H9 (cell line): ENCODE data around the gene ONECUT1. TPM values are rescaled to one million over a fixed set of nuclear protein-coding genes. Genes with fewer than 3 reads are reported as not detected.

Experiments
- DNase-seq: peaks from one replicate; pipeline ENCODE4 v3.0.0-alpha.2; 2017
- H2AFZ ChIP-seq: one replicate; pipeline ENCODE4 v1.6.1; 2013; ENCODE audit warnings: mild to moderate bottlenecking, low read length, control low read depth, moderate library complexity
- H2AK5ac ChIP-seq: 2 replicates; pipeline ENCODE4 v1.6.1; 2013; ENCODE audit warnings: low read length, control low read depth, mixed read lengths; ENCODE audit not compliant: insufficient read length
- H2BK120ac ChIP-seq: one replicate; pipeline ENCODE4 v1.6.1; 2013; ENCODE audit warnings: low read depth, mild to moderate bottlenecking, low read length, control low read depth, inconsistent platforms; ENCODE audit not compliant: poor library complexity, severe bottlenecking
- H2BK12ac ChIP-seq: 2 replicates; pipeline ENCODE4 v1.6.1; 2013; ENCODE audit warnings: low read length, control low read depth, mixed read lengths, low read depth; ENCODE audit not compliant: insufficient read length
- H2BK15ac ChIP-seq: 2 replicates; pipeline ENCODE4 v1.6.1; 2013; ENCODE audit warnings: low read depth, low read length, control low read depth
- H2BK20ac ChIP-seq: one replicate; pipeline ENCODE4 v1.6.1; 2013; ENCODE audit warnings: low read depth, mild to moderate bottlenecking, low read length, control low read depth, inconsistent platforms; ENCODE audit not compliant: poor library complexity, severe bottlenecking
- H2BK5ac ChIP-seq: 2 replicates; pipeline ENCODE4 v1.6.1; 2013; ENCODE audit warnings: low read length, control low read depth, mixed read lengths; ENCODE audit not compliant: insufficient read length
- H3K14ac ChIP-seq: 2 replicates; pipeline ENCODE4 v1.6.1; 2013; ENCODE audit warnings: low read length, control low read depth; ENCODE audit not compliant: insufficient read depth
- H3K18ac ChIP-seq: 2 replicates; pipeline ENCODE4 v1.6.1; 2013; ENCODE audit warnings: low read depth, mild to moderate bottlenecking, mixed read lengths, low read length, control low read depth; ENCODE audit not compliant: insufficient read length
- H3K23ac ChIP-seq: 2 replicates; pipeline ENCODE4 v1.6.1; 2013; ENCODE audit warnings: low read length, control low read depth, mixed read lengths, low read depth; ENCODE audit not compliant: insufficient read length
- H3K23me2 ChIP-seq: 2 replicates; pipeline ENCODE4 v1.6.1; 2013; ENCODE audit warnings: low read depth, mild to moderate bottlenecking, mixed read lengths, low read length, control low read depth; ENCODE audit not compliant: insufficient read length, poor library complexity, severe bottlenecking
- H3K27ac ChIP-seq: 2 replicates; pipeline ENCODE4 v1.5.1; 2013; ENCODE audit warnings: low read length, control low read depth, mixed read lengths, low read depth; ENCODE audit not compliant: insufficient read length
- H3K27me3 ChIP-seq: 2 replicates; pipeline ENCODE4 v1.6.1; 2013; ENCODE audit warnings: low read length, control low read depth, inconsistent platforms; ENCODE audit not compliant: insufficient read depth
- H3K4ac ChIP-seq: 2 replicates; pipeline ENCODE4 v1.6.1; 2013; ENCODE audit warnings: low read depth, mild to moderate bottlenecking, control low read depth, inconsistent platforms, low read length, moderate library complexity
- H3K4me1 ChIP-seq: 2 replicates; pipeline ENCODE4 v1.6.1; 2013; ENCODE audit warnings: low read length, control low read depth, inconsistent platforms; ENCODE audit not compliant: insufficient read depth
- H3K4me2 ChIP-seq: 2 replicates; pipeline ENCODE4 v1.6.1; 2013; ENCODE audit warnings: low read length, control low read depth, mixed read lengths; ENCODE audit not compliant: insufficient read length, insufficient read depth
- H3K56ac ChIP-seq: 2 replicates; pipeline ENCODE4 v1.6.1; 2013; ENCODE audit warnings: low read depth, mild to moderate bottlenecking, mixed read lengths, low read length, control low read depth; ENCODE audit not compliant: insufficient read length
- H3K79me1 ChIP-seq: 2 replicates; pipeline ENCODE4 v1.6.1; 2013; ENCODE audit warnings: low read depth, mild to moderate bottlenecking, moderate library complexity, low read length, control low read depth, inconsistent platforms; ENCODE audit not compliant: insufficient read depth, poor library complexity, severe bottlenecking
- H3K79me2 ChIP-seq: 2 replicates; pipeline ENCODE4 v1.6.1; 2013; ENCODE audit warnings: low read length, control low read depth, inconsistent platforms; ENCODE audit not compliant: insufficient read depth
- H3K9ac ChIP-seq: 2 replicates; pipeline ENCODE4 v1.6.1; 2013; ENCODE audit warnings: low read length, control low read depth, mixed read lengths; ENCODE audit not compliant: insufficient read length; ENCODE audit errors: extremely low read depth
- H3K9me3 ChIP-seq: one replicate; pipeline ENCODE4 v1.6.1; 2013; ENCODE audit warnings: low read depth, low read length, inconsistent platforms; ENCODE audit not compliant: control insufficient read depth
- H3T11ph ChIP-seq: one replicate; pipeline ENCODE4 v1.6.1; 2013; ENCODE audit warnings: mild to moderate bottlenecking, low read length, control low read depth, inconsistent platforms
- H4K20me1 ChIP-seq: one replicate; pipeline ENCODE4 v1.6.1; 2013; ENCODE audit not compliant: control insufficient read depth, insufficient read length, insufficient read depth
- H4K5ac ChIP-seq: 2 replicates; pipeline ENCODE4 v1.6.1; 2013; ENCODE audit warnings: low read depth, mild to moderate bottlenecking, mixed read lengths, low read length, control low read depth; ENCODE audit not compliant: insufficient read length
- H4K8ac ChIP-seq: replicated peaks from 2 replicates; pipeline ENCODE4 v1.6.1; 2013; ENCODE audit warnings: low read length, control low read depth, mixed read lengths, low read depth; ENCODE audit not compliant: insufficient read length
- H4K91ac ChIP-seq: 2 replicates; pipeline ENCODE4 v1.6.1; 2013; ENCODE audit warnings: low read depth, mild to moderate bottlenecking, moderate library complexity, mixed read lengths, low read length, control low read depth; ENCODE audit not compliant: insufficient read length
- H3K27ac Mint-ChIP-seq, 3 experiments: 2 replicates in 2 of 3; 3 replicates in 1 of 3; pipeline ENCODE4 v1.8.0; 2020 to 2021; ENCODE audit warnings: mixed read lengths in 3 of 3, mild to moderate bottlenecking in 1 of 3, moderate library complexity in 1 of 3
- H3K27me3 Mint-ChIP-seq: 2 replicates; pipeline ENCODE4 v1.8.0; 2021; ENCODE audit warnings: low read depth, mild to moderate bottlenecking, moderate library complexity, mixed read lengths
- H3K36me3 Mint-ChIP-seq, 3 experiments: 2 replicates in 2 of 3; 3 replicates in 1 of 3; pipeline ENCODE4 v1.8.0; 2020 to 2021; ENCODE audit warnings: low read depth in 3 of 3, mixed read lengths in 3 of 3; ENCODE audit not compliant: insufficient read depth in 1 of 3
- H3K4me1 Mint-ChIP-seq, 2 experiments: 2 replicates each; pipeline ENCODE4 v1.8.0; 2020; ENCODE audit warnings: mixed read lengths in 2 of 2
- H3K4me3 Mint-ChIP-seq, 2 experiments: 2 replicates in 1 of 2; 3 replicates in 1 of 2; pipeline ENCODE4 v1.8.0; 2020 to 2021; ENCODE audit warnings: mild to moderate bottlenecking in 2 of 2, mixed read lengths in 2 of 2, moderate library complexity in 1 of 2
- H3K9me3 Mint-ChIP-seq, 2 experiments: 2 replicates in 1 of 2; 3 replicates in 1 of 2; pipeline ENCODE4 v1.8.0; 2020; ENCODE audit warnings: mild to moderate bottlenecking in 2 of 2, mixed read lengths in 2 of 2, moderate library complexity in 1 of 2
- WGBS: extraction: QIAGEN DNeasy Blood & Tissue Kit; methylation state at CpG from one replicate; pipeline ENCODE4 v1.1.7; 2013; ENCODE audit warnings: missing lambda C conversion rate, low lambda C conversion rate, mixed read lengths; ENCODE audit not compliant: insufficient read length; ENCODE audit errors: extremely low coverage; 5-methylcytosine and 5-hydroxymethylcytosine counted together
- total RNA-seq: library from RNA; stranded (reverse); gene quantifications from 2 replicates; pipeline ENCODE4 v1.2.1, GENCODE V29; 2021
- TF ChIP-seq, protein P1 (sequence below): fragments of 200-600 bp; sonication (generic); conservative IDR thresholded peaks from 3 replicates; pipeline ENCODE4 v1.8.0; 2021; ENCODE audit warnings: antibody characterized with exemption, mild to moderate bottlenecking

Gene ONECUT1
- total RNA-seq, 1 experiment from 2014 or later, result 14.1 TPM

DNA sequence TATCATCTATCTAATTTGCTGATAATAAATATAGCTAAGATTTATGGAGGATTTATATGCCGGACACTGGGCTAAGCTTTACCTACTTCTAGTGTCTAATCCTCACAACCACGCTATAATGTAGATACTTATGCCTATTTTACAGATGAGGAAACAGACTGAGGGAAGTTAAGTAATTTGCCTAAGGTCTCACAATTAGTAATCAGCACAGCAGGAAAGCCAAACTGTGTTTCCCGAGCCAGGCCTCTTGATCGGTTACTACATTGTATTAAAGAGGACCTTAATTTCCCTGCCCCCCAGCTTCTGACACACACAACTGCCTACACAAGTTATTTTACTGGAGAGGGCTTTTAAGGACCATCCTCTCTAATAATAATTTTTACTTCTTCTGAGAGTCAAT is 40.9 kb downstream of the ONECUT1 start:
- H2BK15ac ChIP-seq, result no peak overlapping the region

More for the DNA sequence above, 40.9 kb downstream of the ONECUT1 start:
- no peak overlapping the region for H3K18ac ChIP-seq
- no peak overlapping the region for H3K23ac ChIP-seq
- DNase-seq, result no peak
- Mint-ChIP-seq H3K4me3 (no peak overlapping the region), H3K9me3 (peaks cover 3 to 4% of the 10 kb centered on the region in 2 experiments; a peak in 3 of 5 replicates), H3K36me3 (peaks cover 2 to 15% (median 2%) of the 10 kb centered on the region in 3 experiments; a peak in 4 of 7 replicates), H3K4me1 (peaks cover 50 to 70% of the 10 kb centered on the region in 2 experiments), H3K27me3 (no peaks in the 10 kb centered on the region; the same call in 1 of the 2 replicates), H3K27ac (no peak overlapping the region; a peak in 2 of 7 replicates)
- no peak overlapping the region for H3K4ac ChIP-seq
- TF ChIP-seq, protein P1, sequence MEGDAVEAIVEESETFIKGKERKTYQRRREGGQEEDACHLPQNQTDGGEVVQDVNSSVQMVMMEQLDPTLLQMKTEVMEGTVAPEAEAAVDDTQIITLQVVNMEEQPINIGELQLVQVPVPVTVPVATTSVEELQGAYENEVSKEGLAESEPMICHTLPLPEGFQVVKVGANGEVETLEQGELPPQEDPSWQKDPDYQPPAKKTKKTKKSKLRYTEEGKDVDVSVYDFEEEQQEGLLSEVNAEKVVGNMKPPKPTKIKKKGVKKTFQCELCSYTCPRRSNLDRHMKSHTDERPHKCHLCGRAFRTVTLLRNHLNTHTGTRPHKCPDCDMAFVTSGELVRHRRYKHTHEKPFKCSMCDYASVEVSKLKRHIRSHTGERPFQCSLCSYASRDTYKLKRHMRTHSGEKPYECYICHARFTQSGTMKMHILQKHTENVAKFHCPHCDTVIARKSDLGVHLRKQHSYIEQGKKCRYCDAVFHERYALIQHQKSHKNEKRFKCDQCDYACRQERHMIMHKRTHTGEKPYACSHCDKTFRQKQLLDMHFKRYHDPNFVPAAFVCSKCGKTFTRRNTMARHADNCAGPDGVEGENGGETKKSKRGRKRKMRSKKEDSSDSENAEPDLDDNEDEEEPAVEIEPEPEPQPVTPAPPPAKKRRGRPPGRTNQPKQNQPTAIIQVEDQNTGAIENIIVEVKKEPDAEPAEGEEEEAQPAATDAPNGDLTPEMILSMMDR, result no peak
- no peak overlapping the region for H2BK12ac ChIP-seq
- no peak overlapping the region for H2AK5ac ChIP-seq
- H3K79me1 ChIP-seq, result no peaks in the 10 kb centered on the region
- H4K5ac ChIP-seq, result no peak overlapping the region
- H3K23me2 ChIP-seq, result no peaks in the 10 kb centered on the region
- no peak overlapping the region for H4K8ac ChIP-seq
- H3K9ac ChIP-seq, result no peak overlapping the region
- H4K20me1 ChIP-seq, result no peaks in the 10 kb centered on the region
- H3K14ac ChIP-seq, result no peak overlapping the region
- no peak overlapping the region for H3K4me2 ChIP-seq
- no peak overlapping the region for H2BK20ac ChIP-seq
- H3K4me1 ChIP-seq, result peaks cover 25% of the 10 kb centered on the region
- no peaks in the 10 kb centered on the region for H3K27me3 ChIP-seq
- no peak overlapping the region for H4K91ac ChIP-seq
- no peak overlapping the region for H3K27ac ChIP-seq
- no peak overlapping the region for H2BK120ac ChIP-seq
- H3K9me3 ChIP-seq, result no peaks in the 10 kb centered on the region
- H2BK5ac ChIP-seq, result no peak overlapping the region
- no peak overlapping the region for H3K56ac ChIP-seq
- H3T11ph ChIP-seq, result no peak overlapping the region
- H2AFZ ChIP-seq, result no peak overlapping the region
- H3K79me2 ChIP-seq, result no peaks in the 10 kb centered on the region
- no CpG with 5 or more reads among the region's 4 CpGs for WGBS
